Skeletal muscle satellite cell (primary cell): ENCODE data around the gene DYNLT1.
"Not testable (repeated sequence)": the region's sequence is repeated elsewhere in the genome, so short reads cannot be mapped to it uniquely, and the experiment has no call there.

Experiments used
- H3K27me3 ChIP-seq: 2 replicates; pipeline ENCODE4 v1.7.0; 2013; ENCODE audit warnings: low read length; ENCODE audit not compliant: control insufficient read depth, insufficient read depth
- H3K36me3 ChIP-seq: 2 replicates; pipeline ENCODE4 v1.7.0; 2013; ENCODE audit warnings: mild to moderate bottlenecking, control low read depth, low read length; ENCODE audit not compliant: insufficient read depth
- H3K4me1 ChIP-seq: 2 replicates; pipeline ENCODE4 v1.7.0; 2013; ENCODE audit warnings: low read length; ENCODE audit not compliant: control insufficient read depth, insufficient read depth
- H3K4me2 ChIP-seq: 2 replicates; pipeline ENCODE4 v1.7.0; 2013; ENCODE audit warnings: mild to moderate bottlenecking, low read length
- H3K4me3 ChIP-seq: 2 replicates; pipeline ENCODE4 v1.7.0; 2013; ENCODE audit warnings: low read length
- H3K9ac ChIP-seq: 2 replicates; pipeline ENCODE4 v1.7.0; 2013; ENCODE audit warnings: mild to moderate bottlenecking, low read depth, low read length, moderate library complexity
- H3K9me3 ChIP-seq: replicated peaks from 2 replicates; pipeline ENCODE4 v1.7.0; 2013; ENCODE audit warnings: mild to moderate bottlenecking, control low read depth, low read length

The DYNLT1 gene

DNA sequence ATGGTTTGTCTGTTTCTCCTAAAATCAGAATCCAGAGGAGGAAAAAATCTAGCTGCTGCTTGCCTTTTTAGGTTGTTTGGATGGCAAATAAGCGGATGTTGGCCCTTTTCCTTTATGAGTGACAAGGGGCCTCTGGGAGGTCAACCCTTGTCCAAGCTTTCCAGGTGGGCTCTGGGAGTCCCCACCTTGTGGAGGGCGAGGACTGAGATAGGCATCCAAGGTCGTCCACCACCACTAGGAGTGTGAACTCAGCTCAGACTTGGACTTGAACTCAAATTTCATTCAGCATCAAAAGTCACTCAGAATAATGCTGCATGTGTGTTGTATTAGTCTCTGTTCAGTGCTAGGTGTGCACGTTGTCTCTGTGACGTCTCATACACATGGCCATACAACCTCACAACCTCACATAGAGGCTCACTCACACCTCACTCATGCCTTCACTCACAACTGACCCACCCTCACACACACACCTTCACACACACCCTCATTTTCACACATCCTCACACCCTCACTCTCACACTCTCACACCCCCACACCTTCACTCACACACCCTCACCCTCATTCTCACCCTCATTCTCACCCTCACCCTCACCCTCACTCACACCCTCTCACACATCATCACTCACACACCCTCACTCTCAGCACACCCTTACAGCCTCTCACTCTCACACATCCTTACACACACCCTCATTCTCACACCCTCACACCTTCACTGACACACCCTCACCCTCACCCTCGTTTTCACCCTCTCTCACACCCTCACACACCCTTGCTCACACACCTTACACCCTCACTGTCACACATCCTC, 18.0 kb downstream of the DYNLT1 start:
- Histone ChIP-seq H3K9me3 (no peaks in the 10 kb centered on the region), H3K4me1 (peaks cover 14% of the 10 kb centered on the region), H3K4me2 (no peak overlapping the region), H3K9ac (no peak overlapping the region), H3K36me3 (peaks cover 57% of the 10 kb centered on the region), H3K4me3 (no peak overlapping the region), H3K27me3 (no peaks in the 10 kb centered on the region)

DNA sequence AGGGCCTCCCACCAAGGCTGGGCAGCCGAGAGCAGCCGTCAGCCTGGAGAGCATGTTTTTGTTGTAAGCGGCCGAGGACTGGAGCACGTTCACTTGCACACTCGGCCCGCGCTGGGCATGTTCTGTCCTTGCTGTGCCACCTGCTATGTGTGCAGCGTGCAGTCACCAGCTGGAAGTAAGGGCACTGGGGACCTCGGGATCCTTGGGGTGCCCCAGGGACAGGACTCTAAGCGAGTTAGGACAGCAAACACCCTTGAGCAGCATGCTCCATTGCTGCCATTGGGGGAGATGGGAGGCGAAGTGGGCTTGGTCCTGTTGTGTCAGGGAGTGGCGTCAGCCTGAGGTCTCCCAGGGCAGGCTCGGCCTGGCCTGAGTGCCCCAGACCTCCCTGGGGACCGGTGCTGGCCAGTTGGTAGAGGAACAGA, 18.6 kb downstream of the DYNLT1 start:
- H3K36me3 ChIP-seq = peaks cover 62% of the 10 kb centered on the region
- peaks cover 7% of the 10 kb centered on the region for H3K4me1 ChIP-seq
- H3K9ac ChIP-seq = no peak overlapping the region
- H3K27me3 ChIP-seq = no peaks in the 10 kb centered on the region
- H3K4me2 ChIP-seq = no peak overlapping the region
- no peak overlapping the region for H3K4me3 ChIP-seq
- no peaks in the 10 kb centered on the region for H3K9me3 ChIP-seq

DNA sequence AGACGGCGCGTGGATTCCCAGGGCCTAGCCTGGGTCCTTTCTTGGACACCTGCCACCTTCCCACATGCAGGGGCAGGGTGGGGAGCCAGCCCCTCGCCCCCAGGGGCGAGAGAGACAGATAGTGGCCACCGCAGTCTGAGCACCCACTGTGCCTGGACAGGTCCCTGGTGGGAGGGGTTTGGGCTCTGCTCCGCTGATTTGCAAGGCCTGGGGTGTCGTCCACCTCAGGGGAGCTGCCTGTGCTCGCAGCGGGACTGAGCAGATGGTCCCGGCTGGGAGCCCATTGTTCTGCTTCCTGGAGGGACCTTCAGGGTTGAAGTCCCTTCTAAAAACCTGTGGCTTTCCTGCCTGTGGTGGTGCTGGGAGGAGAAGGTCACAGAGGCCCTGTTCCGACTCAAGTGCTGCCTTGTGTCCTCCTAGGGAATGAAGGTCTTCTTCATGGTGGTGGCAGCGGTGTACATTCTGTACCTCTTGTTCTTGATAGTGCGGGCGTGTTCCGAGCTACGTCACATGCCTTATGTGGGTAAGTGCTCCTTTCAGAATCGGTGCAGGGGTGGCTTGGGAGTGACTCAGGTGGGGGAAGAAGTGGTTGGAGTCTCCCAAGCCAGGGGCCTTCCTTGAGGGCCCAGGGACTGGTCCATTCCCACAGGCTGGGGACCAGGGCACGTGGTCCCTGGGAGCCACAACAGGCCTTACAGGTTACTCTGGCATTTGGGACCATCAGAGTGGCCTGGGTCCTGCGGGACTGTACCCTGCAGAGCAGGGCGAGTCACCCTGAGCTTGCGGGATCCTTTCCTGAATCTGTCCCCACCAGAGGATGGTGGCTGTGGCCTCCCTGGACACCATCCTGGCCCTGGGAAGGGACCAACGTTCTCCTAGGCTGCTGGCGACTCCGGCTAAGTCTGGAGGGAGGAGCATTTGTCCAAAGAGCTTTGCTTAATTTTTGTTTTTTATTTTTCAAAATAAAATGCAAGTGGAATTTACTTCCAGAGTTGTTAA, 19.6 kb downstream of the DYNLT1 start:
- Histone ChIP-seq H3K9ac (no peak overlapping the region), H3K4me3 (no peak overlapping the region), H3K27me3 (no peaks in the 10 kb centered on the region), H3K9me3 (no peaks in the 10 kb centered on the region), H3K4me2 (no peak overlapping the region), H3K4me1 (peaks cover 4% of the 10 kb centered on the region), H3K36me3 (peaks cover 60% of the 10 kb centered on the region)

DNA sequence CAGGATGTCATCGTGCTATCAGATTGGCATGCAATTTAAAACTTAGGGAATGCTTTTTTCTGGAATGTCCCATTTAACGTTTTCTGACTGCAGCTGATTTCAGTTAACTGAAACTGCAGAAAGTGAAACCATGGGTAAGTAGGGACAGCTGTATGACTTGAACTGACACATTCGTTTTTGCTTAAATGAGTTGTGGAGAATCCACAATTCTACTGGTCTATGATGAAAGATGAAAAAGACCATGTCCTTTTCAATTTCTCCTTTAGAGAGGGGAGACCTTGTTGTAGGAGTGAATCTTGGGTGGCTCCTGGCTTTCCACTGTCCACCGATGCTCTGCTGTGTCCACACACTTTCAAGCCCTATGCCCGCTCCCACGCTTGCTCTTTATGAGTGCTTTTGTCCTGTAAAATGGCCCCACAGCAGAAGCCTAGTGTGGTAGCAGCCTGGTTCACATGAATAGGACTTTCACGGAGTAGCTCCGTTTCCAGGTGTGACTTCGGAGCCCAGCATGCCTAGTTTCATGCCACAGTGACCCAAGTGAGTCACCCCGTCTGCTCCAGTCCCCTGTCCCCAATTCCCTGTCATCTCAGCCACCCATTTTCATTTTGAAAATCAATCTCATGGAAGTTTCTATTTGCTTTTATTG, 21.9 kb downstream of the DYNLT1 start:
- no peak overlapping the region for H3K9ac ChIP-seq

DNA sequence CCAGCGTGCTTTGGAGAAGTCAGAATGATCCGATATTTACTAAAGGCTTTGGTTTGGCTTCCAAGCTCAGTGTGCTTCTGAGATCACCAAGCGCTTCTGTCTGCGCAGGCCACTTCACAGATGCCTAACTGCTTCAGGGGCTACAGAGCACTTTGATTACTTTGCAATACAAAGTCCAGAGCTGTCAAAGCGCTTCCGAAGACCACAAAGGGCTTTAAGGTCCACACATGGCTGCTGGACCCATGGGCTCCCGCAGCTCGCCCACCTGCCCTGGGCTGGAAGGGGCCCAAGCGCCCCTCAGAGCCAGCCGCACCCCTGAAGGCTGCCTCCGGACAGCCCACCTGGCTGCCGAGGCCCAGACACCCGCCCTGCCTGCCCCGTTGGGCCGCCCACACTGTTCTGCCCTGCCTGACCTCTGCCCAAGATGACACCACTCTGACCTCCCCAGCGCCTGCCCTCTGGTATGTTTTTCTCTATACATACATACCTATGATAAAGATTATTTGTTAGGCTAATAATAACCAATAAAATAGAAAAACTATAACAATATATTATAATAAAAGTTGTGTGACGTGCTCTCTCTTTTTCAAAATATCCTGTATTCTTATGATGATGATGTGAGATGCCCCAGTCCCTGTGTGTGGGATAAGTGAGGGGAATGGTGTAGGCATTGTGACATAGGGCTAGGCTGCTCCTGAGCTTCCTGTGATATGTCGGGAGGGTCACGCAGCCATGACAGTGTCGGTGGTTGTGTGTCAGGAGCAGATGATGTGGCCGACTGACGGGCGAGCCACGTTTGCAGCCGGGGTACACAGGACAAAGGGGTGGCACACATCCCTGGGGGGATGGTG, 22.6 kb downstream of the DYNLT1 start:
- Histone ChIP-seq H3K36me3 (peaks cover 42% of the 10 kb centered on the region), H3K9ac (no peak overlapping the region), H3K9me3 (no peaks in the 10 kb centered on the region), H3K4me1 (peaks cover 4% of the 10 kb centered on the region), H3K27me3 (no peaks in the 10 kb centered on the region), H3K4me3 (no peak overlapping the region), H3K4me2 (no peak overlapping the region)

More for the DNA sequence above, 21.9 kb downstream of the DYNLT1 start:
- Histone ChIP-seq H3K27me3 (no peaks in the 10 kb centered on the region), H3K4me1 (peaks cover 4% of the 10 kb centered on the region), H3K4me2 (no peak overlapping the region), H3K9me3 (no peaks in the 10 kb centered on the region), H3K36me3 (peaks cover 48% of the 10 kb centered on the region), H3K4me3 (no peak overlapping the region)

DNA sequence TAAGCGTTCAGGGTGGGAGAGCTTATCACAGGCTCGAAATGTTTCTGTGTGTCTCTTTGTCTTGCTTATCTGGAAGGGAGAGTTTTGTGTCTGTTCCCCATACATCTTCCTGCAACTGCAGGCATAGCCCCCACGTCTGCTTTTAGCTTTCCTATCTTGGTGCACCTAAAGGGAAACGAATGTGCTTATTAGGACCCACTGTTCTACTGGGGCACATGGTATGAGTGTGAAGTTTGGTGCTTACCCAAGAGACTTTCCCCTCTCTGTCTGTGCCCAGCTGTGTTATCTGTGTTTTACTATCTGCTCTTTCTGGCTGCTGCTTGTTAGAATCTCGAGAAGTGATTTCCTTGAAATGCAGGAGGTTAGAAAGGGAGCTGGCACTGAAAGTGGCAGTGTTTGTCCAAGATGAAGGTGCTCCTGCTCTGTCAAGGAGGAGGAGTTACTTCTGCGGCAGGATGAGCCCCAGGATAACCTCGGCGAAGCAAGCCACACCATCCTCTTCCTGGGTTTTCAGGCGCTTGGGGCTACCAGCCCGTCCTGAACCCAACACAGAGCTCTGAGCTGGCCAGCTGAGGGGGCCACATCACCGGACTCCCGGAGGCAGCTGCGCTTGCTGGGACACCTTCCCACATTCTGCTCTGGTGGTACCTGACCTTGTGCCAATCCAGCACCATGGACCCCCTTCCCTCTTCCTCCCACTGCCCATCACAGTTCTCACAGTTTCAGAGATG, 23.4 kb downstream of the DYNLT1 start:
- Histone ChIP-seq H3K9me3 (no peaks in the 10 kb centered on the region), H3K27me3 (no peaks in the 10 kb centered on the region), H3K36me3 (peaks cover 35% of the 10 kb centered on the region), H3K4me1 (peaks cover 4% of the 10 kb centered on the region), H3K4me3 (no peak overlapping the region), H3K4me2 (no peak overlapping the region), H3K9ac (no peak overlapping the region)

DNA sequence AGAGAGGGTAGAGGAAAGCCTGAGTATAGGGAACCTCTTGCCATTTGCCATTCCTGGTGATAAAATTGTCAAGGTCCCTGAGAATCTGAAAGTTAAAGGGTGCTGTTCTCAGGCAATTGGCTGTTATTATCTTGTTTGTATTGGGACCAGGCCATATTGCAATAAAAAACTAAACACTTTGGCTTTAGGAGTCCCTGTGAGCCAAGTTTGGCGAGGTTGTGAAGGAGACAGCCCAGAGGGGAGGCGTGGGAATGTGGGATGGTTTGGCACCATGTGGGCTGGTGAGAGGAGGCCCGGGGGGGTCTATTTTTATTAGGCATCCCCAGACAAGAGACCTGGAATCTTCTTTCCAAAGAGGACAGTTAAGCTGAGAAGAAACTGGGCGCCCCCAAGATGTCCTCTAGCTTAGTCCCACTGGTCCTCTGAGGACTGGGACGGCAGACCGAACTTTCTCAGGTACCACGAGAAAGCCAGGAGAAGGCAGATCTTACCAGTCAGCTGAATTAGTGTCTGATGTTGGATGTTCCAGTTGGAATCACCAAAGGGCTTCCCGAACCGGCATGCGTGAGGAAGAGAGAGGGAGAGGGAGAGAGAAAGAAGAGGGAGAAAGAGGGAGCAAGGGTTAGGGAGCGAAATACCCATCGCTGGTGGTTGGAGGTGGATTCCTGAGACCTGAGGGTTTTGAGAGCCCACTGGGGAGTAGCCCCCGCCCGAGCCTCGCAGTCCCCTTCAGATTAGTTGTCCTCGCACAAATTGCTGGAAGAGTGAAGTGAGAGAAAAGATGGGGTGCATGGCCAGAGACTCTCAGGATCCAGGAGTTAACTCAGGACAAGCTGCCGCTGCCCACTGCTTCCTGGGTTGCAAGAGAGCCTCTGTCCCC, 24.4 kb downstream of the DYNLT1 start:
- Histone ChIP-seq H3K4me2 (no peak overlapping the region), H3K4me3 (no peak overlapping the region)

DNA sequence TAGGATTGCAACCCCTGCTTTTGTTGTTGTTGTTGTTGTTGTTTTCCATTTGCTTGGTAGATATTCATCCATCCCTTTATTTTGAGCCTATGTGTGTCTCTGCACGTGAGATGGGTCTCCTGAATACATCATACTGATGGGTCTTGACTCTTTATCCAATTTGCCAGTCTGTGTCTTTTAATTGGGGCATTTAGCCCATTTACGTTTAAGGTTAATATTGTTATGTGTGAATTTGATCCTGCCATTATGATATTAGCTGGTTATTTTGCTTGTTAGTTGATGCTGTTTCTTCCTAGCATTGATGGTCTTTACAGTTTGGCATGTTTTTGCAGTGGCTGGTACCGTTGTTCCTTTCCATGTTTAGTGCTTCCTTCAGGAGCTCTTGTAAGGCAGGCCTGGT, 26.3 kb downstream of the DYNLT1 start:
- not testable (repeated sequence) for H3K9ac ChIP-seq, H3K27me3 ChIP-seq, H3K4me3 ChIP-seq, H3K4me2 ChIP-seq, H3K4me1 ChIP-seq, H3K9me3 ChIP-seq
- H3K36me3 ChIP-seq = peaks cover 27% of the 10 kb centered on the region

More for the DNA sequence above, 24.4 kb downstream of the DYNLT1 start:
- Histone ChIP-seq H3K4me1 (no peaks in the 10 kb centered on the region), H3K27me3 (no peaks in the 10 kb centered on the region), H3K36me3 (peaks cover 31% of the 10 kb centered on the region), H3K9me3 (no peaks in the 10 kb centered on the region), H3K9ac (no peak overlapping the region)

DNA sequence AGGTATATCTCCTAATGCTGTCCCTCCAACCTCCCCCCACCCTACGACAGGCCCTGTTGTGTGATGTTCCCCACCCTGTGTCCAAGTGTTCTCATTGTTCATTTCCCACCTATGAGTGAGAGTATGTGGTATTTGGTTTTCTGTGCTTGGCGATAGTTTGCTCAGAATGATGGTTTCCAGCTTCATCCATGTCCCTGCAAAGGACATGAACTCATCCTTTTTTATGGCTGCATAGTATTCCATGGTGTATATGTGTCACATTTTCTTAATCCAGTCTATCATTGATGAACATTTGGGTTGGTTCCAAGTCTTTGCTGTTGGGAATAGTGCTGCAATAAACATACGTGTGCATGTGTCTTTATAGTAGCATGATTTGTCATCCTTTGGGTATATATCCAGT, 29.9 kb downstream of the DYNLT1 start:
- not testable (repeated sequence) for H3K4me2 ChIP-seq, H3K9me3 ChIP-seq, H3K9ac ChIP-seq, H3K4me1 ChIP-seq, H3K27me3 ChIP-seq, H3K4me3 ChIP-seq
- peaks cover 36% of the 10 kb centered on the region for H3K36me3 ChIP-seq
